HuH-7.5 (cell line): Measurements from ENCODE around the gene MAD1L1.
"Not testable (repeated sequence)": the region's sequence is repeated elsewhere in the genome, so short reads cannot be mapped to it uniquely, and the experiment has no call there.

Experiments used
- DNase-seq: peaks from one replicate; pipeline ENCODE4 v3.0.0; 2011; ENCODE audit warnings: low spot score

Gene MAD1L1

GRCh38 chr7:1894313-1894900 is 338.3 kb downstream of the MAD1L1 start:
- no peak for DNase-seq

DNA sequence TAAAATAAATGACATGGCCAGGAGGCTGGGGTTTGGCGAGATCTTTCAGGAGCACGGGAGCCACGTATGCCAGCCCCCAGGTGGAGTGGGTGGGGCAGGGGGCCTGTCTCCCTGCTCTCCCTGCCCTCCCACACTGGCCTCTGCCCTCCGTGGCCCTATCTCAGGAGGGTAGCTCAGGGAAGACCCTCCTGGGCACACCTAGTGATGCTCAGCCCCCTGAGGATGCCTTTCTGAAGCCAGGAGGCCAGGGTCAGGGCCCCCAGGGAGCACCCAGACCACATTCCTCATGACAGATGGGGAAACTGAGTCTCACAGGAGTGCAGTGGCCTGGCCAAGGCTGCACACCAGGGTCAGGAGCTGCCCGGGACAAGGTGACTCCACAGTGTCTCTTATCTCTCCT is 339.3 kb downstream of the MAD1L1 start:
- no peak for DNase-seq

- no peak for DNase-seq
These were observed 339.7 kb downstream of the MAD1L1 start for GRCh38 chr7:1893036-1893435.

- no peak for DNase-seq
These were observed 340.5 kb downstream of the MAD1L1 start for GRCh38 chr7:1892011-1892965.

DNA sequence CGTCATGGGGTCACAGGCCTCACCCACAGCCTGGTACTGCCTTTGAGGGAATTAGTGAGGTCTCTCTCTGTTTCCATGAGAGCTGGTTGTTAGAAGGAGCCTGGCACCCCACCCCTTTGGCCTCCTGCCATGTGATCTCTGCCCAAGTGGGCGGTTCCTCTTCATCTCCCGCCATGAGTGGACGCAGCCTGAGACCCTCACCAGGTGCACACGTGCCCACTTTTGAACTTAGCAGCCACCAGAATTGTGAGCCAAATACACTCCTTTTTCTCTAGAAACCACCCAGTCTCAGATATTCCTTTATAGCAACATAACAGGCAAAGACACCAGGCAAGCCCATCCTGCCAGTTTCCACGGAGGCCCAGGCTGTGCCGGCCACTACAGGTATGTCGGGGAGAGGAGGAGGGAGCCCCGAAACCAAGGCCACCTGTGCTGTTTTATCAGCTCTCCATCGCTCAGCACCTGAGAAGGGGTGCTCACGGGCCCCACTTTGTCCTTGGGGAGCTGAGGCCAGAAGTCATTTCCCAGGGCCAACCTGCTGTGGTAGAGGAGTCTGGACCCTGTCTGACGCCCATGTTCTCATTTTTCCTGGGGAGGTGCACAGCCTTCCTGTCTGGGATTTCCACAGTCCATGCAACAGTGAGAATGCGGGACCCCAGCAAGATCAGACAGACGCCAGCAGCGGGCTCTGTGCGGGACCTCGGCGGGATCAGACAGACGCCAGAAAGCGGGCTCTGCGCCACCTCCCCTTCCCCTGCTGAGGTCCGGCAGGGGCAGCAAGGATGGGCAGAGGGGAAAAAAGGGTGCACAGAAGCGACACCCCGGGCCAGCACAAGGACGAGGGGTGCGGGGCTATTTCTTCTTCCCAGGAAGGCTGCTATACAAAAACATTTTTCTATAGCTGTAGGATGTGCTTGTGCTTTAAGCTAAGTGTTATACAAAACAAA is 342.2 kb downstream of the MAD1L1 start:
- no peak for DNase-seq

GRCh38 chr7:1889556-1890181 is 343.1 kb downstream of the MAD1L1 start:
- DNase-seq = no peak

GRCh38 chr7:1889091-1889490 is 343.7 kb downstream of the MAD1L1 start:
- no peak for DNase-seq

GRCh38 chr7:1888425-1888824 is 344.3 kb downstream of the MAD1L1 start:
- no peak for DNase-seq

DNA sequence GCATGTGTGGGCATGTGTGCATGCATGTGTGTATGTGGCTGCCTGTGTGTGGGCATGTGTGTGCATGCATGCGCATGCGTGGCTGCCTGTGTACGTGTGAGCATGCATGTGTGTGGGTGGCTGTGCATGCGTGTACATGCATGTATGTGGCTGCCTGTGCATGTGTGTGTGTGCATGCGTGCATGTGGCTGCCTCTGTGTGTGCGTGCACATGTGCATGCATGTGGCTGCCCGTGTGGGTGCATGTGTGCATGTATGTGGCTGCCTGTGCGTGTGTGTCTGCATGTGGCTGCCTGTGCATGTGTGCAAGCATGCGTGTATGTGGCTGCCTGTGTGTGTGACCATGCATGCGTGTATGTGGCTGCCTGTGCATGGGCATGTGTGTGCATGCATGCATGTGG is 345.5 kb downstream of the MAD1L1 start:
- DNase-seq = no peak

- no peak for DNase-seq
These were observed 346.2 kb downstream of the MAD1L1 start for GRCh38 chr7:1886361-1887064.

- no peak for DNase-seq
These were observed 347.1 kb downstream of the MAD1L1 start for GRCh38 chr7:1885465-1886226.

DNA sequence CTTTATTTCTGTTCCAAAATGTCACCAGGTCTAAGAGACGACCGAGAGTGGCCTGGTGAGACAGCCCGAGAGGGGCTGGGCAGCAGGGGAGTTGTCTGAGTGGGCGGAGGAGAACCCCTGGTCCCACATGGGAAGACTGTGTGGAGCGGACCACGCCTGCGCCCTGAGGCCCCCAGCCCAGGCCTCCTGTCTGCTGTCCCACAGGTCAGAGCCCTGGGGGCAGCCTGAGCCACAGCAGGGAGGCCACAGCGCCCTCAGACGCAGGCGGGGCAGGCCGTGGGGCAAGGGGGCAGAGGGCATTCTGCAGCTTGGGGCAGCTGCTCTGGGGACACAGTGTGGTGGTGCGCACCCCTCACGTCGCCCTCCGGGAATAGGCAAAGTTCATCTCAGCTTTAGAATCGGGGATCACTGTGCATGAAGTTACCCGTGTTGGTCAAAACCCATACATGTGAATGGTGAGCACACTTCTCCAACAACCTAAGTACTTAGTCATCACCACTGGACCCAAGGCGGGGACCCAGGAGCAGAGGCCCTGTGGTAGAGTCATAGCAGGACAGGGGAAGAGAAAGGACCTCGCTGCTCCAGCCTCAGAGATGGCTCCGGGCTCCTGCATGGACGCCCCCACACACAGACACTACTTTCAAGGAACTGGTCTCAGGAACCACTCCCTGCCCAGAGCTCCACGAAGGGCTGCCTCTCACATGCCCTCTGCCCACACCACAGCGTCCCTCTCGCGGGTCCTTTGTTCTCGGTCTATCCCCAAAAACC is 348.0 kb downstream of the MAD1L1 start:
- DNase-seq = no peak

DNA sequence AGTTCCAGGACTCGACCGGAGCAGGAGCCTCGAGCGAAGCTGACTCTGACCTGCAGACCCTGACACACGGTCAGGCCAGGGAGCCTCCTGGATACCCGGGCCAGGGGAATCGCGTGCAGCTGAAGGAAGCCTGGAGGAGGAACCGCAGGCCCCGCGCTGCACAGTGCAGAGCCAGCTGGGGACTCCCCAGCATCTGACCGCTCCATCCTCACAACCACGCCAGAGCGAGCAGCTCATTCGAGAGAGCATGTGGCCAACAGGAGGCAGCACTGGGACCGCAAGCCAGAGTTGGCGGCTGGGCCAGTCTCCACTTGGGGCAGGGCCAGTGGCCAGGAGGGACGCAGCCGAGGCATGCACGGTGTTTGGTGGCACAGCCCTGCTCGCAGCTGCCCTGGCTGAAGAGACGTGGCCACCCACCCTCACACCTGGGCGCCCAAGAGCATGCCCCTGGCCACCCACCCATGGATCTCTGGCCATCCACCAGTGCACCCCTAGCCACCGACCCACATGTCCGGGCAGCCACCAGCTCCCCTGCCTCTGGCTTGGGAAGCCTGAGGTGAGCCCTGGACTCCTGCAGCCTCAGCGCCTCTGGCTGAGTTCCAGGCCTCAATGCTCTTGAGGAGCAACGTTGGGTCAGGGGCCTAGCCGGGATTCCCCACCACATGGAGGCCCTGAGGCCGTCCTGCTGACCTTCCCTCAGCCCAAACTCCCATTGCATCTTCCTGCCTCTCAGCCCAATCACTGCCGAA is 348.7 kb downstream of the MAD1L1 start:
- DNase-seq = no peak

DNA sequence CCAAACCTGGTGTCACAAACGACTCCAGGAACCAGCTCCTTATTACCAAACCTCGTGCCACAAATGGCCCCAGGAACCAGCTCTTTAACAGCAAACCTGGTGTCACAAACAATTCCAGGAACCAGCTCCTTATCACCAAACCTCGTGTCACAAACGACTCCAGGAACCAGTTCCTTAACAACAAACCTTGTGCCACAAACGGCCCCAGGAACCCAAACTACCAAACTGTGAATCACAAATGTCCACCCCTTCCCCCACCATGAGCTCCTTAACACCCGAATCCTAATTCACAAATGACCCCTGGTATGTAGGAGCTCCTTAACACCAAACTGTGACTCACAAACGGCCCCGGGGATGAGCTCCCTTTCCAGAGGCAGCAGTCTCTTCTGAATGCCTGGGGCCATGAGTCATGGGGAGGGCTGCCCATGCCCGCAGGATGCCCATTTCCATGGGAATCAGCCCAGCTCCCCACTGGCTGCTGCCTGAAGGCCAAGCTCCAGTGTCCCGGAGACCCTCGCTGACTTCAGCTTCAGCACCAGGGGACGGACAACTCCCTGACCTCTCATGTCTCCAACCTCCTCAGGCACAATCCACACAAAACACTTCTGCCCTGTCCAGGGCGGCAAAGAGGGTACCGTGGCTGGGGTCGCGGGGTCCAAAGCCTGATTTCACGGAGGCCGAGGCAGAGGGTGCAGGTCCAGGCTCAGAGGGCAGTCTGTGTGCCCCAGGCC is 349.5 kb downstream of the MAD1L1 start:
- DNase-seq = no peak

DNA sequence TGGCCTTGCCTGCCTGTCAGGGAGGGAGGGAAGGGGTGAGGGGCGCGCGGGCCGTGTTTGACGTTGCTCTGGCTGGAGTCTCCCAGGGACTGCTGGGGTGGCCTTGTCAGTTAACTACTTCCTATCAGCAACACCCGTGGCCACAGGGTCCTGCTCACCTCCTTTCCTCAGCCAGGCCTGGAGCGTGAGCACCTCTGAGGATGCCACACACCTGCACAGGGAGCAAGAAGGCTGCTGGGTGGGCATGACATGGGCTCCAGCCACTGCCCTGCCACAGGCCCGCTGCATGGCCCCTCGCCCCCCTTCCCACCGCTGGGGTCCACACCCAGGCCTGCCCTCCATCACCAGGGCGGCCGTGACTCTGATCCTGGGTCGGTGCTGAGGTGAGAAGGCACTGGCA is 350.3 kb downstream of the MAD1L1 start:
- DNase-seq = no peak

DNA sequence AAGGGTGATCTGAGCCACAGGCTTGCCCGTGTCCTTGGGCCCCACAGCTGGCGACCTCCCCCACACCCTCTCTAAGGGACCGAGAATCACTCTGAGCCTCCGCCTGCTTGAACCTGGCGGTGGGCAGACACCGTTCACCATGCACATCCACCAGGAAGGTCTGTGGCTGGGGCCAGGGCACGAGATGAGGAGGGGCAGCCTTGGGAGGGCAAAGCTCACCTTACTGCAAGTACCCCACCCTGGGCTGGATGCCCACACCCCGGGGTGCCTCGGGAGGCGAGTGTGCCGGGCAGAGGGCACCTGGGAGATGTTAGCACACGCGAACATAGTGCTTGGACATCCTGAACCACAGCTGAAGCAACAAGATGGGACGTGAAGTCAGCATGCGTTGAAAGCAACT is 350.8 kb downstream of the MAD1L1 start:
- DNase-seq = no peak

DNA sequence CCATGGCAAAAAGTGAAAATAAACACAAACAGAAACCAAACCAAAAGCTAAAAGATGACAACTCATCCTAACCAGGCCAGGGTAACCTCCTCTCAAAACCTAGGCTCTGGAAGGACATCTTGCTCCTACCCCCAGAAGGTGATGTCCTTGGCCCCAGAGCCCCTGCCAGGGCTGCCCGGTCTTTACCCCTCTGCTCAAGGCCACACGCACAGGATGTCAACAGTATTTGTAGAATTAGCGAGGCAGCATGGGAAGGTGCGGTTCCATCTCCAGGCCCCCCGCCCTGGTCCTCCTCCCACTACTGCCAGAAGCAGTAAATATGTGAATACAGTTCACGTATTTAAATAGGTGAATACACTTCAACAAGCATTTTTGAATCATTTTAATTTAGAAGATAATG is 356.1 kb downstream of the MAD1L1 start:
- DNase-seq = not testable (repeated sequence)
